HCT116 (cell line): ENCODE measurements around the gene MYH11. TPM values are rescaled to one million over a fixed set of nuclear protein-coding genes. Genes with fewer than 3 reads are reported as not detected.

Experiments
- ATAC-seq: fragments of 200-7000 bp; cut with Tn5 transposase; 2 replicates; pipeline ENCODE4 v1.9.1; 2020; ENCODE audit warnings: mild to moderate bottlenecking, moderate library complexity
- BruUV-seq: library from RNA; stranded (reverse); fragments of 400-500 nt; replicated peaks from 2 replicates; lab custom pipeline; 2021; lab: Mats Ljungman, UMichigan
- CTCF ChIA-PET: fragments of 300-600 bp; sonication (Branson Sonifier 250); formaldehyde crosslinking; loops from one replicate; lab custom pipeline; 2021; ENCODE audit warnings: antibody characterized with exemption; lab: Charles Lee
- POLR2A ChIA-PET: fragments of 300-600, 350-600 bp; sonication (Branson Sonifier 250); formaldehyde crosslinking; loops from one replicate; lab custom pipeline; 2021; ENCODE audit warnings: antibody characterized with exemption; lab: Charles Lee
- RAD21 ChIA-PET, 2 experiments: fragments of 300-600 bp; sonication (Branson Sonifier 250); formaldehyde crosslinking; loops; one replicate each; lab custom pipeline; 2023; ENCODE audit warnings: low total read pairs in 2 of 2; ENCODE audit not compliant: uncharacterized antibody in 2 of 2, unreplicated experiment in 2 of 2, low non-redundant PET in 1 of 2; lab: Charles Lee
- DNase-seq: peaks from one replicate; pipeline ENCODE4 v3.0.0-alpha.2; 2010; ENCODE audit warnings: low read depth, low spot score
- H2AFZ ChIP-seq: fragments of 200-600 bp; shearing (Covaris generic), sonication (generic); 2 replicates; pipeline ENCODE4 v1.6.1; 2017; ENCODE audit warnings: low read depth, mixed run types, mixed read lengths, antibody characterized with exemption, low read length; ENCODE audit not compliant: poor library complexity, severe bottlenecking
- H3K27ac ChIP-seq: 2 replicates; pipeline ENCODE4 v1.5.1; 2012; ENCODE audit warnings: low read depth, low read length
- H3K27me3 ChIP-seq: fragments of 200-600 bp; sonication (generic); 2 replicates; pipeline ENCODE4 v1.6.1; 2016; ENCODE audit warnings: mixed run types, low read length, mixed read lengths; ENCODE audit not compliant: insufficient read depth
- H3K36me3 ChIP-seq, 2 experiments: fragments of 200-500 bp in 1 of 2; fragments of 200-600 bp in 1 of 2; sonication (Bioruptor generic) in 1 of 2; sonication (generic) in 1 of 2; 2 replicates each; pipeline versions ENCODE4 v1.5.1 to v1.6.1; 2014 to 2016; ENCODE audit warnings: low read length in 2 of 2, inconsistent platforms in 1 of 2, mixed read lengths in 1 of 2, mixed run types in 1 of 2; ENCODE audit not compliant: insufficient read depth in 2 of 2, control insufficient read depth in 1 of 2
- H3K4me1 ChIP-seq, 2 experiments: fragments of 200-600 bp in 1 of 2; sonication (generic) in 1 of 2; 2 replicates each; pipeline versions ENCODE4 v1.5.1 to v1.6.1; 2012 to 2017; ENCODE audit warnings: low read length in 2 of 2, inconsistent platforms in 1 of 2, mild to moderate bottlenecking in 1 of 2, mixed read lengths in 1 of 2, mixed run types in 1 of 2, moderate library complexity in 1 of 2; ENCODE audit not compliant: insufficient read depth in 2 of 2, control insufficient read depth in 1 of 2
- H3K4me2 ChIP-seq: fragments of 200-600 bp; sonication (generic); 2 replicates; pipeline ENCODE4 v1.6.1; 2017; ENCODE audit warnings: mixed run types, low read length, mixed read lengths
- H3K4me3 ChIP-seq, 2 experiments: fragments of 200-600 bp in 1 of 2; sonication (generic) in 1 of 2; replicated peaks in 1 of 2; 2 replicates each; pipeline ENCODE4 v1.5.1; 2011 to 2016; ENCODE audit warnings: low read length in 2 of 2, control low read depth in 1 of 2, low read depth in 1 of 2, mild to moderate bottlenecking in 1 of 2, mixed read lengths in 1 of 2, mixed run types in 1 of 2
- H3K79me2 ChIP-seq: fragments of 200-600 bp; sonication (generic); 2 replicates; pipeline ENCODE4 v1.6.1; 2017; ENCODE audit warnings: mild to moderate bottlenecking, mixed run types, low read length, moderate library complexity, mixed read lengths; ENCODE audit not compliant: insufficient read depth
- H3K9ac ChIP-seq: fragments of 200-600 bp; sonication (generic); 2 replicates; pipeline ENCODE4 v1.6.1; 2016; ENCODE audit warnings: low read length, mixed read lengths
- H3K9me2 ChIP-seq: fragments of 200-600 bp; sonication (generic), shearing (Covaris generic); 2 replicates; pipeline ENCODE4 v1.6.1; 2017; ENCODE audit warnings: mixed run types, mild to moderate bottlenecking, moderate library complexity; ENCODE audit not compliant: insufficient read depth
- H3K9me3 ChIP-seq, 2 experiments: fragments of 200-500 bp in 1 of 2; fragments of 200-600 bp in 1 of 2; sonication (Bioruptor generic) in 1 of 2; sonication (generic) in 1 of 2; 2 replicates each; pipeline ENCODE4 v1.6.1; 2014 to 2017; ENCODE audit warnings: low read length in 2 of 2, mixed read lengths in 2 of 2, inconsistent platforms in 1 of 2, low read depth in 1 of 2, mild to moderate bottlenecking in 1 of 2, mixed run types in 1 of 2, moderate library complexity in 1 of 2; ENCODE audit not compliant: control insufficient read depth in 1 of 2, insufficient read depth in 1 of 2
- H4K20me1 ChIP-seq: fragments of 200-600 bp; sonication (generic), shearing (Covaris generic); 2 replicates; pipeline ENCODE4 v1.6.1; 2017; ENCODE audit warnings: mixed run types, mild to moderate bottlenecking, moderate library complexity; ENCODE audit not compliant: insufficient read depth
- CBX3 ChIP-seq: IDR thresholded peaks from 2 replicates; pipeline ENCODE4 v1.6.1; 2012; ENCODE audit warnings: low read depth
- CTCF ChIP-seq, 3 experiments: fragments of 200-600 bp in 1 of 3; sonication (generic) in 1 of 3; IDR thresholded peaks in 2 of 3; conservative IDR thresholded peaks in 1 of 3; 2 replicates each; pipeline ENCODE4 v1.5.1; 2012 to 2017; ENCODE audit warnings: low read depth in 2 of 3, low read length in 2 of 3, antibody characterized with exemption in 1 of 3, borderline replicate concordance in 1 of 3, control low read depth in 1 of 3, mild to moderate bottlenecking in 1 of 3, mixed read lengths in 1 of 3, mixed run types in 1 of 3, moderate library complexity in 1 of 3; ENCODE audit not compliant: insufficient read depth in 1 of 3
- ELF1 ChIP-seq: IDR thresholded peaks from 2 replicates; pipeline ENCODE4 v1.6.1; 2012; ENCODE audit warnings: low read depth, borderline replicate concordance
- FOSL1 ChIP-seq: IDR thresholded peaks from 2 replicates; pipeline ENCODE4 v1.6.1; 2012; ENCODE audit warnings: low read depth
- JUND ChIP-seq: IDR thresholded peaks from 2 replicates; pipeline ENCODE4 v1.6.1; 2012
- MAX ChIP-seq: IDR thresholded peaks from 2 replicates; pipeline ENCODE4 v1.6.1; 2012
- POLR2A ChIP-seq: IDR thresholded peaks from 2 replicates; pipeline ENCODE4 v1.7.0; 2011; ENCODE audit warnings: borderline replicate concordance; ENCODE audit not compliant: insufficient read depth, insufficient read length; ENCODE audit errors: extremely low read depth
- REST ChIP-seq: IDR thresholded peaks from 2 replicates; pipeline ENCODE4 v1.6.1; 2012; ENCODE audit warnings: low read depth
- SIN3A ChIP-seq: IDR thresholded peaks from 2 replicates; pipeline ENCODE4 v1.6.1; 2012; ENCODE audit warnings: low read depth
- SRF ChIP-seq: IDR thresholded peaks from 2 replicates; pipeline ENCODE4 v1.6.1; 2012; ENCODE audit warnings: low read depth
- YY1 ChIP-seq: IDR thresholded peaks from 2 replicates; pipeline ENCODE4 v1.6.1; 2011; ENCODE audit warnings: low read length, low read depth, moderate library complexity, mild to moderate bottlenecking; ENCODE audit not compliant: insufficient replicate concordance; ENCODE audit errors: extremely low read depth
- intact Hi-C: fragments of 100-400 bp; cut with micrococcal nuclease; formaldehyde crosslinking; loops from 2 replicates; pipeline ENCODE4 v1.10.0; 2022
- total RNA-seq: library from RNA; stranded (reverse); gene quantifications from one replicate; pipeline ENCODE4 v1.2.1, GENCODE V29; 2021; ENCODE audit not compliant: unreplicated experiment

The MYH11 gene
- total RNA-seq, 1 experiment from 2014 or later, result 0.61 TPM

GRCh38 chr16:15660203-15660601 lies 196.6 kb downstream of the MYH11 start:
- Histone ChIP-seq H3K27me3 (no peaks in the 10 kb centered on the region), H3K9me2 (no peaks in the 10 kb centered on the region), H4K20me1 (no peaks in the 10 kb centered on the region), H3K9ac (no peak overlapping the region), H3K4me3 (no peak overlapping the region), H2AFZ (no peak overlapping the region), H3K79me2 (peaks cover 79% of the 10 kb centered on the region), H3K4me2 (no peak overlapping the region), H3K27ac (no peak overlapping the region), H3K36me3 (peaks cover 3 to 7% of the 10 kb centered on the region in 2 experiments; a peak in 3 of 4 replicates), H3K9me3 (no peaks in the 10 kb centered on the region), H3K4me1 (no peaks in the 10 kb centered on the region; a peak in 1 of 4 replicates)
- BruUV-seq, result no TSS peak
- TF ChIP-seq ELF1 (no peak), MAX (no peak), POLR2A (no peak), YY1 (no peak), SIN3A (no peak), FOSL1 (no peak), CBX3 (no peak), REST (no peak), SRF (no peak), CTCF (IDR thresholded peaks at IDR 0.05 in 2 of 3, conservative IDR thresholded peaks at IDR 0.05 in 1 of 3; ENCODE audit: borderline replicate concordance in 1 of 3, insufficient read depth in 1 of 3, low read depth in 2 of 3, low read length in 2 of 3) (no peak), JUND (no peak)
- ChIA-PET CTCF (no interaction called here), RAD21 (no interaction called here), POLR2A (interaction anchor here (1.0 kb wide), 1 partner anchor 17 kb away, joined by 3 read pairs; the partner anchor contains the start of gene MARF1)
- ATAC-seq, result no peak
- intact Hi-C loops, result no loop called here
- DNase-seq, result no peak
